ENCODE results near the gene GREB1.

GREB1 gene

GRCh38 chr2:11667866-11668637 is 134.2 kb downstream of the GREB1 start:
- no peak for DNase-seq

GRCh38 chr2:11669454-11670291 is 135.8 kb downstream of the GREB1 start, which contains the start of gene NTSR2:
Gene NTSR2, minus strand, starts transcription at chr2:11670195. Its CDS starts 66 bp downstream, at chr2:11670129.
- DNase-seq = no peak

- no peak for DNase-seq
These were observed 138.6 kb downstream of the GREB1 start for GRCh38 chr2:11672407-11672806.

- no peak for DNase-seq
These were observed 141.1 kb downstream of the GREB1 start for GRCh38 chr2:11674983-11675382.

- no peak for DNase-seq
These were observed 141.7 kb downstream of the GREB1 start for GRCh38 chr2:11675423-11676112.

GRCh38 chr2:11676640-11677039 is 142.8 kb downstream of the GREB1 start:
- no peak for DNase-seq

GRCh38 chr2:11677136-11678055 is 143.6 kb downstream of the GREB1 start:
- DNase-seq = no peak

- DNase-seq = no peak
These were observed 144.6 kb downstream of the GREB1 start for GRCh38 chr2:11678306-11678960.

GRCh38 chr2:11679016-11679415 is 145.2 kb downstream of the GREB1 start:
- DNase-seq = no peak

- DNase-seq = no peak
These were observed 145.8 kb downstream of the GREB1 start for GRCh38 chr2:11679486-11680181.

GRCh38 chr2:11680182-11680900 is 146.5 kb downstream of the GREB1 start:
- no peak for DNase-seq

GRCh38 chr2:11680901-11681721 is 147.3 kb downstream of the GREB1 start:
- no peak for DNase-seq

GRCh38 chr2:11681722-11682589 is 148.1 kb downstream of the GREB1 start:
- no peak for DNase-seq

- no peak for DNase-seq
These were observed 148.7 kb downstream of the GREB1 start for GRCh38 chr2:11682590-11682915.

- no peak for DNase-seq
These were observed 149.6 kb downstream of the GREB1 start for GRCh38 chr2:11683476-11683875.

- no peak for DNase-seq
These were observed 150.1 kb downstream of the GREB1 start for GRCh38 chr2:11683966-11684365.

GRCh38 chr2:11684894-11685460 is 151.1 kb downstream of the GREB1 start:
- no peak for DNase-seq

- DNase-seq = no peak
These were observed 152.1 kb downstream of the GREB1 start for GRCh38 chr2:11685906-11686470.

All from cortex of kidney (tissue), 1 donor.